ENCODE data around the gene ZNF629. TPM values are rescaled to one million over a fixed set of nuclear protein-coding genes. Genes with fewer than 3 reads are reported as not detected.
A peak's percentile ranks its signal among the peaks of the same experiment; 100 is the strongest.

Gene ZNF629
- total and polyA plus RNA-seq, 11 donors = 11.2 to 30.9 (median 19.9) TPM

DNA sequence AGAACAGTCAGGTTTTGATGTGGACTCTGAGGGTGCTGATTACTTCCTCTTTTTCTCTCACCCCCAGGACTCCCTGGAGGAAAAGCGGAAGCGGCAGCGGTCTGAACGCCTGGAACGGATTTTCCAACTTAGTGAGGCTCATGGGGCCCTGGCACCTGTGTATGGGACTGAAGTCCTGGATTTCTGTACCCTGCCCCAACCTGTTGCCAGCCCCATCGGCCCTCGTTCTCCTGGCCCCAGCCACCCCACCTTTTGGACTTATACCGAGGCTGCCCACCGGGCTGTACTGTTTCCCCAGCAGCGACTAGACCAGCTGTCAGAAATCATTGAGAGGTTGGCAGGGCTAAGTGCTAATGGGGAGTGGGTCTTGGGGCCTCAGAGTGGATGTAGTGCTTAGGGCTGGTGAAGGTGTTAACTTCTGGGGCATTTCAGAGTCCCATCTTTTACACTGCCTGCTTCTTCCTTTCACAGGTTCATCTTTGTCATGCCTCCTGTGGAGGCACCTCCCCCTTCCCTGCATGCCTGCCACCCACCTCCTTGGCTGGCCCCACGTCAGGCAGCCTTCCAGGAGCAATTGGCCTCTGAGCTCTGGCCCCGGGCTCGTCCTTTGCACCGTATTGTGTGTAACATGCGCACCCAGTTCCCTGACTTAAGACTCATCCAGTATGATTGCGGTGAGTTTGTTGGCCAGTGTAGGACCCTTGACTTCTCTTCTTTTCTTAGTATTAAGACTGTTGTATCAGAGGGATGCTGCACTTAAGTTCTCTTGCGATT lies 57.9 kb downstream of the ZNF629 start:
- Histone ChIP-seq H3K9me3 (no peaks in the 10 kb centered on the region), H3K36me3 (peaks cover 3 to 100% (median 88%) of the 10 kb centered on the region in 9 donors), H3K27me3 (no peaks in the 10 kb centered on the region), H3K27ac (peak overlapping the region in 1 of 12 donors; percentile 38), H3K4me3 (no peak overlapping the region), H3K4me1 (peaks cover 0 to 40% (median 0%) of the 10 kb centered on the region in 12 donors)
- DNase-seq = no peak
- WGBS, 4 donors = 79 to 84% (median 80%) methylated on average over 17 of the region's 17 CpGs
- intact Hi-C loops (cut with DNase I) = no loop called here
- TF ChIP-seq, protein P1, sequence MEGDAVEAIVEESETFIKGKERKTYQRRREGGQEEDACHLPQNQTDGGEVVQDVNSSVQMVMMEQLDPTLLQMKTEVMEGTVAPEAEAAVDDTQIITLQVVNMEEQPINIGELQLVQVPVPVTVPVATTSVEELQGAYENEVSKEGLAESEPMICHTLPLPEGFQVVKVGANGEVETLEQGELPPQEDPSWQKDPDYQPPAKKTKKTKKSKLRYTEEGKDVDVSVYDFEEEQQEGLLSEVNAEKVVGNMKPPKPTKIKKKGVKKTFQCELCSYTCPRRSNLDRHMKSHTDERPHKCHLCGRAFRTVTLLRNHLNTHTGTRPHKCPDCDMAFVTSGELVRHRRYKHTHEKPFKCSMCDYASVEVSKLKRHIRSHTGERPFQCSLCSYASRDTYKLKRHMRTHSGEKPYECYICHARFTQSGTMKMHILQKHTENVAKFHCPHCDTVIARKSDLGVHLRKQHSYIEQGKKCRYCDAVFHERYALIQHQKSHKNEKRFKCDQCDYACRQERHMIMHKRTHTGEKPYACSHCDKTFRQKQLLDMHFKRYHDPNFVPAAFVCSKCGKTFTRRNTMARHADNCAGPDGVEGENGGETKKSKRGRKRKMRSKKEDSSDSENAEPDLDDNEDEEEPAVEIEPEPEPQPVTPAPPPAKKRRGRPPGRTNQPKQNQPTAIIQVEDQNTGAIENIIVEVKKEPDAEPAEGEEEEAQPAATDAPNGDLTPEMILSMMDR (IDR thresholded peaks at IDR 0.05) = no peak
- ATAC-seq = peak in 3 of 4 donors; percentile 25 to 45 (median 34)

Other genes starting within 250 kb of the ZNF629 start
- gene ZNF764, start 228.8 kb downstream of the ZNF629 start, total RNA-seq = 10 to 100 TPM in 6 of 9 donors, 1 to 10 TPM in 3; 8.5 to 17.2 (median 12.3) TPM
- gene ZNF764, start 228.8 kb downstream of the ZNF629 start, polyA plus RNA-seq = 1 to 10 TPM; 7.4 to 8.7 TPM
- gene ZNF688, start 215.5 kb downstream of the ZNF629 start, total RNA-seq = 10 to 100 TPM in 8 of 9 donors, 1 to 10 TPM in 1; 10.0 to 14.3 (median 11.6) TPM
- gene ZNF688, start 215.5 kb downstream of the ZNF629 start, polyA plus RNA-seq = 10 to 100 TPM in 1 of 2 donors, 1 to 10 TPM in 1; 7.6 to 15.7 TPM
- gene ZNF785, start 201.5 kb downstream of the ZNF629 start, total RNA-seq = 10 to 100 TPM in 1 of 9 donors, 1 to 10 TPM in 8; 2.9 to 10.9 (median 4.8) TPM
- 1 to 10 TPM; 3.0 to 4.5 TPM for gene ZNF785, start 201.5 kb downstream of the ZNF629 start, polyA plus RNA-seq
- gene ZNF689, start 176.8 kb downstream of the ZNF629 start, total RNA-seq = 1 to 10 TPM; 4.0 to 7.9 (median 6.6) TPM
- gene ZNF689, start 176.8 kb downstream of the ZNF629 start, polyA plus RNA-seq = 1 to 10 TPM; 2.7 to 4.9 TPM
- gene PRR14, start 136.2 kb downstream of the ZNF629 start, total RNA-seq = 10 to 100 TPM; 12.3 to 26.6 (median 20.2) TPM
- gene PRR14, start 136.2 kb downstream of the ZNF629 start, polyA plus RNA-seq = 10 to 100 TPM; 22.9 to 25.0 TPM
- 10 to 100 TPM; 16.3 to 38.3 (median 31.9) TPM for gene FBRS, start 128.8 kb downstream of the ZNF629 start, total RNA-seq
- gene FBRS, start 128.8 kb downstream of the ZNF629 start, polyA plus RNA-seq = 10 to 100 TPM; 27.2 to 38.1 TPM
- gene SRCAP, start 88.0 kb downstream of the ZNF629 start, total RNA-seq = 10 to 100 TPM; 30.2 to 51.2 (median 44.7) TPM
- 10 to 100 TPM; 22.9 to 23.8 TPM for gene SRCAP, start 88.0 kb downstream of the ZNF629 start, polyA plus RNA-seq
- 10 to 100 TPM; 13.5 to 26.7 (median 17.9) TPM for gene PHKG2, start 38.8 kb downstream of the ZNF629 start, total RNA-seq
- gene PHKG2, start 38.8 kb downstream of the ZNF629 start, polyA plus RNA-seq = 10 to 100 TPM; 19.5 to 37.7 TPM
- 1 to 10 TPM in 4 of 9 donors, under 1 TPM in 5; 0.48 to 1.8 (median 0.95) TPM for gene CFAP119, start 25.1 kb downstream of the ZNF629 start, total RNA-seq
- 1 to 10 TPM; 1.4 to 2.1 TPM for gene CFAP119, start 25.1 kb downstream of the ZNF629 start, polyA plus RNA-seq
- 10 to 100 TPM; 29.3 to 62.0 (median 50.3) TPM for gene RNF40, start 24.9 kb downstream of the ZNF629 start, total RNA-seq
- 10 to 100 TPM; 31.3 to 66.9 TPM for gene RNF40, start 24.9 kb downstream of the ZNF629 start, polyA plus RNA-seq
- gene BCL7C, start 106.9 kb upstream of the ZNF629 start, total RNA-seq = 10 to 100 TPM; 23.1 to 35.5 (median 28.1) TPM
- gene BCL7C, start 106.9 kb upstream of the ZNF629 start, polyA plus RNA-seq = 10 to 100 TPM; 30.5 to 43.4 TPM
- 10 to 100 TPM in 5 of 9 donors, 1 to 10 TPM in 4; 6.4 to 22.2 (median 12.2) TPM for gene CTF1, start 109.4 kb upstream of the ZNF629 start, total RNA-seq
- gene CTF1, start 109.4 kb upstream of the ZNF629 start, polyA plus RNA-seq = 10 to 100 TPM in 1 of 2 donors, 1 to 10 TPM in 1; 3.7 to 13.5 TPM
- 10 to 100 TPM in 2 of 9 donors, 1 to 10 TPM in 7; 4.5 to 15.5 (median 7.9) TPM for gene FBXL19, start 136.4 kb upstream of the ZNF629 start, total RNA-seq
- gene FBXL19, start 136.4 kb upstream of the ZNF629 start, polyA plus RNA-seq = 1 to 10 TPM; 7.9 to 9.1 TPM
- gene ORAI3, start 161.9 kb upstream of the ZNF629 start, total RNA-seq = 10 to 100 TPM in 6 of 9 donors, 1 to 10 TPM in 3; 8.5 to 28.9 (median 14.1) TPM
- 10 to 100 TPM in 1 of 2 donors, 1 to 10 TPM in 1; 8.1 to 10.8 TPM for gene ORAI3, start 161.9 kb upstream of the ZNF629 start, polyA plus RNA-seq
- 10 to 100 TPM in 3 of 9 donors, 1 to 10 TPM in 6; 4.6 to 12.1 (median 9.0) TPM for gene SETD1A, start 170.5 kb upstream of the ZNF629 start, total RNA-seq
- 1 to 10 TPM; 8.1 to 9.3 TPM for gene SETD1A, start 170.5 kb upstream of the ZNF629 start, polyA plus RNA-seq
- gene HSD3B7, start 198.0 kb upstream of the ZNF629 start, total RNA-seq = 10 to 100 TPM in 3 of 9 donors, 1 to 10 TPM in 6; 3.8 to 27.2 (median 6.9) TPM
- 1 to 10 TPM; 7.1 to 7.8 TPM for gene HSD3B7, start 198.0 kb upstream of the ZNF629 start, polyA plus RNA-seq
- gene STX1B, start 223.4 kb upstream of the ZNF629 start, total RNA-seq = 1 to 10 TPM in 4 of 9 donors, under 1 TPM in 5; 0.20 to 2.1 (median 1.00) TPM
- gene STX1B, start 223.4 kb upstream of the ZNF629 start, polyA plus RNA-seq = under 1 TPM; 0.22 to 0.76 TPM
- gene STX4, start 246.4 kb upstream of the ZNF629 start, total RNA-seq = 10 to 100 TPM; 19.5 to 65.8 (median 39.7) TPM
- 10 to 100 TPM; 50.5 to 73.8 TPM for gene STX4, start 246.4 kb upstream of the ZNF629 start, polyA plus RNA-seq